C4-2B (cell line): ENCODE measurements around the gene TMEM95.
A peak's percentile ranks its signal among the peaks of the same experiment; 100 is the strongest.

Source experiments
- H3K27ac ChIP-seq: fragments of 450-650 bp; 2 replicates; pipeline ENCODE4 v1.5.1; 2017
- ZFX ChIP-seq: fragments of 450-650 bp; IDR thresholded peaks from 2 replicates; pipeline ENCODE4 v1.6.1; 2017
- TF ChIP-seq, protein P1 (sequence below): fragments of 450-650 bp; conservative IDR thresholded peaks from 2 replicates; pipeline ENCODE4 v1.5.1; 2017; ENCODE audit warnings: mild to moderate bottlenecking

Gene TMEM95

DNA sequence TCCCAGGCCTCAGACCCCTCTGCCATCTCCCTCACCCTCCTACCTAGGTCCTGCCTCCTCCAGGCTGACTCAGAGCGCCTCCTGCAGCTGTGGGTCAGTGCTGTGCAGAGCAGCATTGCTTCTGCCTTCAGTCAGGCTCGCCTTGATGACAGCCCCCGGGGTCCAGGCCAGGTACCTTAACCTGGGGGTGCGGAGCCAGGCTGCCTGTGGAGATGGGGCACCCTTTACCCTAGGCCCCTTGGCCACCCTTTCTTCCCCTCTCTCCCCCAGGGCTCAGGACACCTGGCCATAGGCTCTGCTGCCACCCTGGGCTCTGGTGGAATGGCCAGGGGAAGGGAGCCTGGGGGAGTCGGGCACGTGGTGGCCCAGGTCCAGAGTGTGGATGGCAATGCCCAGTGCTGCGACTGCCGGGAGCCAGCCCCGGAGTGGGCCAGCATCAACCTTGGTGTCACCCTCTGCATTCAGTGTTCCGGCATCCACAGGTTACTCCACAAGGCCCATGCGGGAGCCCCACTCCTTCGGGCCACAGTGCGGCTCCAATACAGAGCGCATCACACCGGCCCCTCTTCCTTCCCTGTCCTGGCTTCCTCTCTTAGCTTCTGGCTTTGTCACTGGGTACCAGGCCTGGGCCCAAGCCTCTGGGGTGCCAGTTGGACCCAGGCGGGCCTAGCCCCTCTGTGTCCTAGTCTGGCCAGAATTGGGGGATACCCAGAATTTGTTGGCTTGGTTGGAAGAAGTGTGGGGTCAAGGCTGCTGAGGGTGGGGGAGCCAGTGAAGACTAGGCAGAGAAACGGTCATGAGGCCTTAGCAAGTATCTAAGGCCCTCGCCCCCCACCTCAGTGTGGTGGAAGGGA is 8.0 kb upstream of the TMEM95 start:
- TF ChIP-seq ZFX = no peak
- TF ChIP-seq, protein P1, sequence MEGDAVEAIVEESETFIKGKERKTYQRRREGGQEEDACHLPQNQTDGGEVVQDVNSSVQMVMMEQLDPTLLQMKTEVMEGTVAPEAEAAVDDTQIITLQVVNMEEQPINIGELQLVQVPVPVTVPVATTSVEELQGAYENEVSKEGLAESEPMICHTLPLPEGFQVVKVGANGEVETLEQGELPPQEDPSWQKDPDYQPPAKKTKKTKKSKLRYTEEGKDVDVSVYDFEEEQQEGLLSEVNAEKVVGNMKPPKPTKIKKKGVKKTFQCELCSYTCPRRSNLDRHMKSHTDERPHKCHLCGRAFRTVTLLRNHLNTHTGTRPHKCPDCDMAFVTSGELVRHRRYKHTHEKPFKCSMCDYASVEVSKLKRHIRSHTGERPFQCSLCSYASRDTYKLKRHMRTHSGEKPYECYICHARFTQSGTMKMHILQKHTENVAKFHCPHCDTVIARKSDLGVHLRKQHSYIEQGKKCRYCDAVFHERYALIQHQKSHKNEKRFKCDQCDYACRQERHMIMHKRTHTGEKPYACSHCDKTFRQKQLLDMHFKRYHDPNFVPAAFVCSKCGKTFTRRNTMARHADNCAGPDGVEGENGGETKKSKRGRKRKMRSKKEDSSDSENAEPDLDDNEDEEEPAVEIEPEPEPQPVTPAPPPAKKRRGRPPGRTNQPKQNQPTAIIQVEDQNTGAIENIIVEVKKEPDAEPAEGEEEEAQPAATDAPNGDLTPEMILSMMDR = no peak
- H3K27ac ChIP-seq = no peak overlapping the region

DNA sequence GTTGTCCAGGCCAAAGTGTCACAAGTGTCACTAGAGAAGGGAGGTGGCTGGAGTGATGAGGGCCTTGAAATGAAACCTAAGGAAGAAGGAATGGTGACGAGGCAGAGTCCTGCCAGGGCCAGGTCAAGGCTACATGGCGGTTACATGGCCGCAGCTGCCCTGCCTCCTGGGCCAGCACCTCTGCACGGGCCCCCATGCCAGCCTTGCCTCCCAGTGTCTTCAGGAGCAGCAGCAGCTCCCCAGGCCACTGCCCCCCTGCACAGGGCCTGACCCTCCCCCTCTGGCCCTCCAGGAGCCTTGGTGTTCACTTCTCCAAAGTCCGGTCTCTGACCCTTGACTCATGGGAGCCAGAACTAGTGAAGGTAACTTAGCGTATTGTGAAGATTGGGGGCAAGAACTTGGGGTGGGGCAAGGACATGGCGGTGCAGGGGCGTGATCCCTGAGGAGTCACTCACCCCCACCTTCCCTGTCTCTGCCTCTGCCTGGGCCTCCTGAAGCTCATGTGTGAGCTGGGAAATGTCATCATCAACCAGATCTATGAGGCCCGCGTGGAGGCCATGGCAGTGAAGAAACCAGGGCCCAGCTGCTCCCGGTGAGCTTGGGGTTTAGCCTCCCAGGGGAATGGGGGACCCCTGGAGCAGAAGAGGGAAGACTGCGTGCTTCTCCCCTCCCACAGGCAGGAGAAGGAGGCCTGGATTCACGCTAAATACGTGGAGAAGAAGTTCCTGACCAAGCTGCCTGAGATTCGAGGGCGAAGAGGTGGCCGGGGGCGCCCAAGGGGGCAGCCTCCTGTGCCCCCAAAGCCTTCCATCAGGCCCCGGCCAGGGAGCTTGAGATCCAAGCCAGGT is 7.1 kb upstream of the TMEM95 start:
- TF ChIP-seq, protein P1 = no peak
- no peak for TF ChIP-seq ZFX
- no peak overlapping the region for H3K27ac ChIP-seq

DNA sequence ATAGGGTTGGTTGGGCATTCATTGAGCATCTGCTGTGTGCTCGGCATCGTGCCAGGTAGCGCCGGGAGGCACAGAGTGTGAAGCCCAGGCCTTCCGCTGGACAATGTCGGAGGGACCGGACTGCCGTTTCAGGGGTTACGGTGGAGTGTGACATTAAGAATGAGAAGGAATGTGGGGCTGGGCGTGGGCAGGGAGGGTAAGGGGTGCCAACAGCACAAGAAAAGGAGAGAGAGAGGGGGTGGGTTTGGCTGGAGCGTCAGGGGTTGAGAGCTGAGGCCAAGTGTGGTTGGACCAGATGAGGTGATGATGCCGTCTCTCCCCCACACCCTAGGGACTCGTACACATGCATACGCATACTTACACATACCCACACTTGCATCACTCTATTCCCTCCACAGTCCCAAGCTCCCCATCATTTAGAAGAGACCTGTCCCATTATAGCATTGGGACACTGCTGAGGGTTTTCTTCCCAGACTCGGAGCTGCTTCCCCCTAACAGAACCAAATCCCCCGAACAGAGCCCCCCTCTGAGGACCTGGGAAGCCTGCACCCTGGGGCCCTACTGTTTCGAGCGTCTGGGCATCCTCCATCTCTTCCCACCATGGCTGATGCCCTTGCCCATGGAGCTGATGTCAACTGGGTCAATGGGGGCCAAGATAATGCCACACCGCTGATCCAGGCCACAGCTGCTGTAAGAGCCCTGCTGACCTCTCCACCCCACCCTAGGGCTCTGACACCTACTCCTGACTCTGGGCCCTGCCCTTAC is 6.3 kb upstream of the TMEM95 start:
- no peak overlapping the region for H3K27ac ChIP-seq
- no peak for TF ChIP-seq ZFX
- TF ChIP-seq, protein P1 = no peak

DNA sequence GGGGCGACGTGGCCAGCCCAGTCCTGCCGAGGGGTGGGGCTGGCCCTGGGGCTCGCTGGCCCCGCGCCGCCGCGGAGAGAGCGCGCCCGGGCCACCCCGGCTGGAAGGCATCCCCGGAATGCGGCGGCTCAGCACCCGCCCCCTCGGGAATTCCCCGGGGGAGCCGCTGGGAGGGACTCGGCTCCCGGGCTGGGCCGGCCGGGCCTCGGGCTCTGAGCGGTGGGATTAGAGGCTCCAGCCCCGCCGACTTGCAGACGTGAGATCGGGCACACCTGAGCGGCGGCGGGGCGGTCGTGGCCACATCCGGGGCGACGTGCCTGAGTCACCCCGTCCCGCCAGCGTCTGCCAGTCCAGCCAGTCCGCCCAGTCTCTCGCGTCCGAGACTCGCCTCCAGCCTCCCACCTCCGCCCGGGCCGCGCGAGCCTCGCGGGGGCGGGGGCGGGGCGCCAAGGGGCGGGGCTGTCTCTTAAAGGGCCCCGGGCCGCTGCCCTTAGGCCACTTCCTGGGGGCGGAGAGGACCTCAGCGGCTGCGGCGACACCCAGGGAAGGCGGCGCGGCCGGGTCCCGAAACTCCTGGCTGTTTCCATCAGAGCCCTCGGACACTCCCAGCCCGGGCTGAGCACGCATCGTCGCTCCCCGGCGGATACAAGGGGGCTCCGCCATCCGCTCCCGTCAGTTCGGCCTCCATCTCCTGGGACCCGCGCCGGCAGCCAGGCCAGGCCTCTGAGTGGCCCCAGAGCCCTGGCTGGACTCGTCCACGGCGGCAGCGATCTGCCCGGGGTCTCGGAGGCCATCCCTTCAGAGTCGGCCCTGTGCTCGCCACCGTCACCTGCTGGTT is 3.1 kb upstream of the TMEM95 start, which contains the start of gene KCTD11:
KCTD11 (plus strand) TSS at position 498 of the 838 bp plus-strand sequence.
- H3K27ac ChIP-seq = peak within 1 kb of the TSS; percentile 87
- TF ChIP-seq, protein P1 = no peak; the same call in 1 of the 2 replicates
- TF ChIP-seq ZFX = 0 out of 2 replicates have a peak, but pooled peaks have one; percentile 11

DNA sequence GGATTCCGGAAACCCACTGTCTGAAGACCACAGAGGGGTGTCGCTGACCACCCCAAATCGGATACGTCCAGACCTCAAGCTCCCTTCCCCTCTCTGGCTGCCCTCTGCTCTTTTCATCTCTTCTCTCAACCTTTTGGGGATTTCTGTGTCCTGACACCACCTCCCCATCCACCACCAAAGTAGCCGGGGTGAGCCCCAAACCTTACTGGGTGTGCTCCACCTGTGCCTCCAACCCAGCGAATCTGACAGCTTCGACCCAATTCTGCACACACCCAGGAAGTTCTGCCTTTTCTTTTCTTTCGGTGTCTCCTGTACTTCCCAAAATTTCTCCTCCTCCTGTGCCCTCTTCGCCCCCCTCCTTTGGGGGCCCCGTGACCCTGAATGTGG is 2.5 kb upstream of the TMEM95 start:
- H3K27ac ChIP-seq = peak overlapping the region; percentile 87
- no peak for TF ChIP-seq ZFX
- TF ChIP-seq, protein P1 = peak; percentile 34; the same call in 1 of the 2 replicates

DNA sequence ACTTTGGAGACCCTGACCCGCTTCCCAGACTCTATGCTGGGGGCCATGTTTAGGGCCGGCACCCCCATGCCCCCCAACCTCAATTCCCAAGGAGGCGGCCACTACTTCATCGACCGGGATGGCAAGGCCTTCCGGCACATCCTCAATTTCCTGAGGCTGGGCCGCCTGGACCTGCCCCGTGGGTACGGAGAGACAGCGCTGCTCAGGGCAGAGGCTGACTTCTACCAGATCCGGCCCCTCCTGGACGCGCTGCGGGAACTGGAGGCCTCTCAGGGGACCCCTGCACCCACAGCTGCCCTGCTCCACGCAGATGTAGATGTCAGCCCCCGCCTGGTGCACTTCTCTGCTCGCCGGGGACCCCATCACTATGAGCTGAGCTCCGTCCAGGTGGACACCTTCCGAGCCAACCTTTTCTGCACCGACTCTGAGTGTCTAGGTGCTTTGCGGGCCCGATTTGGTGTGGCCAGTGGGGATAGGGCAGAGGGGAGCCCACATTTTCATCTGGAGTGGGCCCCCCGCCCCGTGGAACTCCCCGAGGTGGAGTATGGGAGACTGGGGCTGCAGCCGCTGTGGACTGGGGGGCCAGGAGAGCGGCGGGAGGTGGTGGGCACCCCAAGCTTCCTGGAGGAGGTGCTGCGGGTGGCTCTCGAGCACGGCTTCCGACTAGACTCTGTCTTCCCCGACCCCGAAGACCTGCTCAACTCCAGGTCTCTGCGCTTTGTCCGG is 1.9 kb upstream of the TMEM95 start:
- peak overlapping the region; percentile 87; the same call in 1 of the 2 replicates for H3K27ac ChIP-seq
- no peak for TF ChIP-seq ZFX
- TF ChIP-seq, protein P1 = no peak
